ENCODE measurements around the gene NR5A1.

The NR5A1 gene

GRCh38 chr9:124514125-124514524, 6.9 kb upstream of the NR5A1 start:
- no peak for DNase-seq (ENCODE audit: low read depth)

- DNase-seq (ENCODE audit: low read depth), result no peak
Observed at GRCh38 chr9:124513376-124513994, 6.3 kb upstream of the NR5A1 start.

- DNase-seq (ENCODE audit: low read depth), result no peak
Observed at GRCh38 chr9:124512806-124513204, 5.6 kb upstream of the NR5A1 start.

GRCh38 chr9:124511891-124512805, 4.9 kb upstream of the NR5A1 start:
- no peak for DNase-seq (ENCODE audit: low read depth)

- DNase-seq (ENCODE audit: low read depth), result no peak
Observed at GRCh38 chr9:124511426-124511840, 4.2 kb upstream of the NR5A1 start.

GRCh38 chr9:124510650-124511425, 3.6 kb upstream of the NR5A1 start:
- DNase-seq (ENCODE audit: low read depth), result no peak

- DNase-seq (ENCODE audit: low read depth), result no peak
Observed at GRCh38 chr9:124507880-124508423, 753 bp upstream of the NR5A1 start.

GRCh38 chr9:124506433-124506832, 766 bp downstream of the NR5A1 start:
- no peak for DNase-seq (ENCODE audit: low read depth)

GRCh38 chr9:124505901-124506346, 1.3 kb downstream of the NR5A1 start:
- no peak for DNase-seq (ENCODE audit: low read depth)

- no peak for DNase-seq (ENCODE audit: low read depth)
Observed at GRCh38 chr9:124505006-124505900, 1.9 kb downstream of the NR5A1 start.

- no peak for DNase-seq (ENCODE audit: low read depth)
Observed at GRCh38 chr9:124504530-124505005, 2.6 kb downstream of the NR5A1 start.

- DNase-seq (ENCODE audit: low read depth), result no peak
Observed at GRCh38 chr9:124503713-124504529, 3.3 kb downstream of the NR5A1 start.

- DNase-seq (ENCODE audit: low read depth), result no peak
Observed at GRCh38 chr9:124502711-124503702, 4.2 kb downstream of the NR5A1 start.

GRCh38 chr9:124501771-124502320, 5.4 kb downstream of the NR5A1 start:
- DNase-seq (ENCODE audit: low read depth), result no peak

- no peak for DNase-seq (ENCODE audit: low read depth)
Observed at GRCh38 chr9:124500796-124501611, 6.2 kb downstream of the NR5A1 start.

GRCh38 chr9:124500028-124500795, 7.0 kb downstream of the NR5A1 start:
- DNase-seq (ENCODE audit: low read depth), result no peak

GRCh38 chr9:124499216-124499615, 8.0 kb downstream of the NR5A1 start:
- DNase-seq (ENCODE audit: low read depth), result no peak
